Mesothelial cell of epicardium (in vitro differentiated cells): ENCODE measurements around the gene CP. TPM values are rescaled to one million over a fixed set of nuclear protein-coding genes. Genes with fewer than 3 reads are reported as not detected.
A peak's percentile ranks its signal among the peaks of the same experiment; 100 is the strongest.

Experiments used
- DNase-seq, 2 experiments: peaks; one replicate each; pipeline ENCODE4 v3.0.0; 2021; ENCODE audit warnings: low spot score in 2 of 2; ENCODE audit not compliant: unreplicated experiment in 2 of 2
- H3K27ac Mint-ChIP-seq: 2 replicates; pipeline ENCODE4 v1.8.0; 2021; ENCODE audit warnings: mixed read lengths
- H3K27me3 Mint-ChIP-seq: 2 replicates; pipeline ENCODE4 v1.8.0; 2021; ENCODE audit warnings: low read depth, mixed read lengths
- H3K36me3 Mint-ChIP-seq: 2 replicates; pipeline ENCODE4 v1.8.0; 2021; ENCODE audit warnings: mixed read lengths
- H3K4me1 Mint-ChIP-seq: 2 replicates; pipeline ENCODE4 v1.8.0; 2021; ENCODE audit warnings: mixed read lengths
- H3K4me3 Mint-ChIP-seq: 2 replicates; pipeline ENCODE4 v1.8.0; 2021; ENCODE audit warnings: mild to moderate bottlenecking, moderate library complexity, mixed read lengths
- H3K9me3 Mint-ChIP-seq: 2 replicates; pipeline ENCODE4 v1.8.0; 2021; ENCODE audit warnings: mixed read lengths
- total RNA-seq: library from RNA; stranded (reverse); gene quantifications from 3 replicates; pipeline ENCODE4 v1.2.1, GENCODE V29; 2021
- TF ChIP-seq, protein P1 (sequence below): fragments of 200-600 bp; sonication (generic); IDR thresholded peaks from one replicate; pipeline ENCODE4 v1.5.0; 2021; ENCODE audit warnings: antibody characterized with exemption; ENCODE audit not compliant: unreplicated experiment

Gene CP
- total RNA-seq, 1 donor from 2014 or later, result 22.6 TPM

DNA sequence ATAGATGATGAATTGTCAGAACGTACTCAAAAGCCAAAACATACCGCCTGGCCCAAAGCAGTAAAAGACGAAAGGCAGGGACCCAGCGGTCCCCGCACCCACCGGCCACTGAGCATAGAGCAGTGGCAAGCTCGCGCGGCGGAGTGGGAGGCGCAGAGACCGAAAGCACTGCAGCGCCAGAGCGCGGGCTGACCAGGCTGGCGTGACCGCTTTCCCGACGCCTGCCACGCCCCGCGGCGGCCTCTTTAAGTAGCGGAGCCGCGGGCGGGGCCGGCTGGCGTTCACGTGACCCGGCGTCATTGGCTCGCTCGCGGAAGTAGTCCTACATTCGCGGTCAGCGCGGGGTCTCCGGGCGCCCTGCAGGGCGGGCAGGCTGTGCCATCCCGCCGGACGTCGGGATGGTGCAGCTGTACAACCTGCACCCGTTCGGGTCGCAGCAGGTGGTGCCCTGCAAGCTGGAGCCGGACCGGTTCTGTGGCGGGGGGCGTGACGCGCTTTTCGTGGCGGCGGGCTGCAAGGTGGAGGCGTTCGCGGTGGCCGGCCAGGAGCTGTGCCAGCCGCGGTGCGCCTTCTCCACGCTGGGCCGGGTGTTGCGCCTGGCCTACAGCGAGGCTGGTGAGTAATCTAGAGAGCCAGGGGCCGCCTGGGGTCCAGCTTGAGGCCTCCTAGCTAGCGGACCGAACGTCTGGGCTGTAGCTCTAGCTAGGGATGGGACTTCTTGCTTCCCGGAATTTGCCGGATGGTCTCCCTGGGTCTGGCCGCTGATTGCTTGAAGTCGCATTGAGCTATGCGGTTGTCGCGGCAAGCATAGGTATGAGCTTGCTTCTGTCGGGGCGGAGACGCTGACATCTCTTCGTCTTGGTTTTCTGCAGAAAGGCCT is 92.1 kb downstream of the CP start, which contains the start of gene HPS3:
TSS of gene HPS3 (plus strand) at position 313 of the 880 bp plus-strand sequence. CDS start at position 399, 86 bp downstream.
- peak within 1 kb of the TSS; percentile 85 for H3K4me3 Mint-ChIP-seq
- H3K36me3 Mint-ChIP-seq, result no peaks in the 10 kb centered on the region
- H3K27me3 Mint-ChIP-seq, result no peaks in the 10 kb centered on the region
- TF ChIP-seq, protein P1, sequence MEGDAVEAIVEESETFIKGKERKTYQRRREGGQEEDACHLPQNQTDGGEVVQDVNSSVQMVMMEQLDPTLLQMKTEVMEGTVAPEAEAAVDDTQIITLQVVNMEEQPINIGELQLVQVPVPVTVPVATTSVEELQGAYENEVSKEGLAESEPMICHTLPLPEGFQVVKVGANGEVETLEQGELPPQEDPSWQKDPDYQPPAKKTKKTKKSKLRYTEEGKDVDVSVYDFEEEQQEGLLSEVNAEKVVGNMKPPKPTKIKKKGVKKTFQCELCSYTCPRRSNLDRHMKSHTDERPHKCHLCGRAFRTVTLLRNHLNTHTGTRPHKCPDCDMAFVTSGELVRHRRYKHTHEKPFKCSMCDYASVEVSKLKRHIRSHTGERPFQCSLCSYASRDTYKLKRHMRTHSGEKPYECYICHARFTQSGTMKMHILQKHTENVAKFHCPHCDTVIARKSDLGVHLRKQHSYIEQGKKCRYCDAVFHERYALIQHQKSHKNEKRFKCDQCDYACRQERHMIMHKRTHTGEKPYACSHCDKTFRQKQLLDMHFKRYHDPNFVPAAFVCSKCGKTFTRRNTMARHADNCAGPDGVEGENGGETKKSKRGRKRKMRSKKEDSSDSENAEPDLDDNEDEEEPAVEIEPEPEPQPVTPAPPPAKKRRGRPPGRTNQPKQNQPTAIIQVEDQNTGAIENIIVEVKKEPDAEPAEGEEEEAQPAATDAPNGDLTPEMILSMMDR, result no peak
- H3K9me3 Mint-ChIP-seq, result no peaks in the 10 kb centered on the region
- peak; percentile 81 to 89 for DNase-seq
- H3K27ac Mint-ChIP-seq, result peak within 1 kb of the TSS; percentile 93
- H3K4me1 Mint-ChIP-seq, result peaks cover 33% of the 10 kb centered on the region

DNA sequence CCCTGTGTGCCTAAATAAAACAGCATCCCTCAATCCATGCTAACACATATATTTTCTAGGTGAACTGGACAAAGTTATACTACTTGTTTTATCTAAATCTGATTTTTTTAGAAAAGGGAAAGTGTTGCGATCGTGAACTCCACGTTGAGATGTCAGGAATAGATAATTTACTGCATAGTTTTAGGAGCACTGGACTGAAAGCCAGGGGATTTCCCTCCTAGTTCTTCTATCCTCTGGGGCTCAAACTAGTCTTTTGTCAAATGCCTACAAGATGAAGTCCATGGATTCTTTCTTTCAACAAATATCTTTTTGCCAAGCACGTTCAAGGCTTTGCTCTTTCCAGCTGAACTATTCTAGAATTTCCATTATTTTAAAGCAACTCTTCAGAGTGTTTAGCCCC is 92.8 kb downstream of the CP start:
- H3K4me3 Mint-ChIP-seq, result peak overlapping the region; percentile 85
- no peak for DNase-seq
- no peaks in the 10 kb centered on the region for H3K27me3 Mint-ChIP-seq
- no peaks in the 10 kb centered on the region for H3K36me3 Mint-ChIP-seq
- TF ChIP-seq, protein P1, result no peak
- peaks cover 33% of the 10 kb centered on the region for H3K4me1 Mint-ChIP-seq
- H3K27ac Mint-ChIP-seq, result peak overlapping the region; percentile 91
- no peaks in the 10 kb centered on the region for H3K9me3 Mint-ChIP-seq

DNA sequence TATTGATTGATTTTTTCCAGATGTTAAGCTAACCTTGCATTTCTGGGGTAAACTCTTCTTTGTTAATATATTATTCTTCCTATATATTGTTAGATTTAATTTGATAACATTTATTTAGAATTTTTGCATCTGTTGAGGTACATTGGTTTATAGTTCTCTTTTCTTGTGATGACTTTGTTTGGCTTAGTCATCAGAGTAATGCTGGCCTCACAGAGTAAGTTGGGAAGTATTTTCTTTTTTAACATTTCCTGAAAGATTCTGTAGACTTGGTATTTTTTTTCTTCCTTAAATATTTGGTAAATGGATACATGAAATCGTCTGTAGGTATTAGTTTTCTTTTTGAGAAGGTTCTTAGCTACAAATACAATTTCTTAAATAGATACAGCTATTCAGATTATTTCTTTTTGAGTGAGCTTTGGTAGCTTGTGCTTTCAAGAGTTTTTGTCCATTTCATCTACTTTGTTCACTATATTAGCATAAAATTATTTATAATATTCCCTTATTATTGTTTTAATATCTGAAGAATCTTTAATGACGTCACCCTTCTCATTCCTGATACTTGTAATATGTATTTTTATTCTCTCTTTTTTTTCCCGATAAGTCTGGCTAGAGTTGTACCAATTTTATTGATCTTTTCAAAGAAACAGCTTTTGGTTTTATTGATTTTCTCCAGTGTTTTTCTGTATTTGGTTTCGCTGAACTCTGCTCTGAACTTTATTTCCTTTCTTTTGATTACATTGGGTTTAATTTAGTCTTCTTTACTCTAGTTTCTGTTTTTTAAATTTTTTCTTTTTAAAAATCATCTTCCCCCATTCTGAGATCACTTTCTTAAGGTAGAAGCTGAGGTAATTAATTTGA is 98.7 kb downstream of the CP start:
- Mint-ChIP-seq H3K9me3 (no peaks in the 10 kb centered on the region), H3K4me3 (no peak overlapping the region), H3K4me1 (peaks cover 5% of the 10 kb centered on the region), H3K36me3 (no peaks in the 10 kb centered on the region), H3K27me3 (no peaks in the 10 kb centered on the region), H3K27ac (no peak overlapping the region)
- TF ChIP-seq, protein P1, result no peak
- no peak for DNase-seq

Other genes starting within 250 kb of the CP start
- gene GYG1, start 230.3 kb downstream of the CP start, total RNA-seq, result 20.9 to 22.5 TPM (median 21.2 TPM) in 3 replicates
- 42.0 to 48.4 TPM (median 44.2 TPM) in 3 replicates for gene HLTF, start 135.3 kb downstream of the CP start, total RNA-seq
- gene HPS3, start 92.2 kb downstream of the CP start, total RNA-seq, result 28.6 to 30.8 TPM (median 29.7 TPM) in 3 replicates
- gene TM4SF18, start 111.8 kb upstream of the CP start, total RNA-seq, result 0.13 to 0.14 TPM in 2 of 3 replicates, not detected in the other
- gene TM4SF1, start 155.8 kb upstream of the CP start, total RNA-seq, result 39.2 to 52.2 TPM (median 43.5 TPM) in 3 replicates